Vagina (tissue), 2 donors: ENCODE data around the gene SCUBE1. TPM values are rescaled to one million over a fixed set of nuclear protein-coding genes. Genes with fewer than 3 reads are reported as not detected.

Experiments used
- DNase-seq, 2 donors: peaks; one replicate each; pipeline ENCODE4 v3.0.0-alpha.2; 2017; ENCODE audit errors: extremely low spot score in 2 of 2
- H3K27ac ChIP-seq: fragments of 200-600 bp; sonication (generic); one replicate; pipeline ENCODE4 v1.5.1; 2019
- H3K27me3 ChIP-seq: fragments of 200-600 bp; sonication (generic); one replicate; pipeline ENCODE4 v1.5.1; 2019
- H3K36me3 ChIP-seq, 2 donors: fragments of 200-600 bp; sonication (generic); one replicate each; pipeline ENCODE4 v1.5.1; 2017 to 2019
- H3K4me1 ChIP-seq: fragments of 200-600 bp; sonication (generic); one replicate; pipeline ENCODE4 v1.5.1; 2019
- H3K4me3 ChIP-seq, 2 donors: fragments of 200-600 bp; sonication (generic); 1 replicate in 1 of 2; 2 replicates in 1 of 2; pipeline ENCODE4 v1.5.1; 2016 to 2019
- H3K9me3 ChIP-seq: fragments of 200-600 bp; sonication (generic); one replicate; pipeline ENCODE4 v1.5.1; 2019
- POLR2A ChIP-seq, 2 donors: fragments of 450-650 bp; IDR thresholded peaks; one replicate each; pipeline ENCODE4 v1.6.1; 2017; ENCODE audit warnings: antibody characterized with exemption in 2 of 2, mild to moderate bottlenecking in 2 of 2, moderate library complexity in 2 of 2
- POLR2AphosphoS5 ChIP-seq, 2 donors: sonication (generic); formaldehyde crosslinking; IDR thresholded peaks; one replicate each; pipeline ENCODE4 v1.9.0; 2017; ENCODE audit warnings: antibody characterized with exemption in 2 of 2, mild to moderate bottlenecking in 2 of 2, low read depth in 1 of 2; ENCODE audit not compliant: insufficient read depth in 1 of 2
- intact Hi-C: fragments of 100-400 bp; cut with DNase I; formaldehyde crosslinking; loops from one replicate; pipeline ENCODE4 v1.15.1; 2023
- total RNA-seq: library from RNA; depleted of rRNA; stranded (reverse); fragments of >200 nt; gene quantifications from one replicate; pipeline ENCODE4 v1.2.3, GENCODE V29; 2016
- TF ChIP-seq, protein P1 (sequence below), 3 experiments: fragments of 450-650 bp in 2 of 3; fragments of 200-600 bp in 1 of 3; sonication (generic) in 1 of 3; IDR thresholded peaks; one replicate each; pipeline ENCODE4 v1.5.1; 2017 to 2019; ENCODE audit warnings: antibody characterized with exemption in 3 of 3, mild to moderate bottlenecking in 2 of 3, moderate library complexity in 2 of 3

Gene SCUBE1
- total RNA-seq, 1 donor from 2014 or later: 6.9 TPM

DNA sequence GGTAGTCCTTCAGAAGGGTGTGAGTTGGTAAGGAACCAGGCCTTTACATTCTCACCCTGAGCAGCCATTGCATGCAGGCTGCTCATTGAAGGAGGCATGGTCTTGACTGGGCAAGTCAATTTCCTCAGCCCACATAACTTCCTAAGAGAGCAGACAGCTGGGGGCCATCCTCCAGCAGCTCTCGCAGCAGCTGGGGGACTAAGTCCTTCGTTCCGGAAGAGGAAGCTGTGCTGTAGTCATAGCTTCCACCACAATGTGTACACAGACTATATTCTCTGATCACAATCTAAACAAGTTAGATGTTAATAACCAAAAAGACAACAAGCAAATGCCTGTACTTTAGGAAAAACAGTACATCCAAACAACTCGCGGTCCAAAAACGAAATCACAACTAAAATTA lies 38.5 kb upstream of the SCUBE1 start:
- H3K36me3 ChIP-seq: no peaks in the 10 kb centered on the region
- H3K27me3 ChIP-seq: no peaks in the 10 kb centered on the region
- no peak for DNase-seq
- no peaks in the 10 kb centered on the region for H3K4me1 ChIP-seq
- no peak overlapping the region for H3K4me3 ChIP-seq
- no peak for TF ChIP-seq POLR2A (IDR thresholded peaks at IDR 0.05)
- no peak for TF ChIP-seq POLR2AphosphoS5 (IDR thresholded peaks at IDR 0.05; ENCODE audit: insufficient read depth in 1 of 2, low read depth in 1 of 2)
- TF ChIP-seq, protein P1, sequence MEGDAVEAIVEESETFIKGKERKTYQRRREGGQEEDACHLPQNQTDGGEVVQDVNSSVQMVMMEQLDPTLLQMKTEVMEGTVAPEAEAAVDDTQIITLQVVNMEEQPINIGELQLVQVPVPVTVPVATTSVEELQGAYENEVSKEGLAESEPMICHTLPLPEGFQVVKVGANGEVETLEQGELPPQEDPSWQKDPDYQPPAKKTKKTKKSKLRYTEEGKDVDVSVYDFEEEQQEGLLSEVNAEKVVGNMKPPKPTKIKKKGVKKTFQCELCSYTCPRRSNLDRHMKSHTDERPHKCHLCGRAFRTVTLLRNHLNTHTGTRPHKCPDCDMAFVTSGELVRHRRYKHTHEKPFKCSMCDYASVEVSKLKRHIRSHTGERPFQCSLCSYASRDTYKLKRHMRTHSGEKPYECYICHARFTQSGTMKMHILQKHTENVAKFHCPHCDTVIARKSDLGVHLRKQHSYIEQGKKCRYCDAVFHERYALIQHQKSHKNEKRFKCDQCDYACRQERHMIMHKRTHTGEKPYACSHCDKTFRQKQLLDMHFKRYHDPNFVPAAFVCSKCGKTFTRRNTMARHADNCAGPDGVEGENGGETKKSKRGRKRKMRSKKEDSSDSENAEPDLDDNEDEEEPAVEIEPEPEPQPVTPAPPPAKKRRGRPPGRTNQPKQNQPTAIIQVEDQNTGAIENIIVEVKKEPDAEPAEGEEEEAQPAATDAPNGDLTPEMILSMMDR (IDR thresholded peaks at IDR 0.05): no peak
- intact Hi-C loops: no loop called here
- H3K9me3 ChIP-seq: no peaks in the 10 kb centered on the region
- H3K27ac ChIP-seq: no peak overlapping the region

DNA sequence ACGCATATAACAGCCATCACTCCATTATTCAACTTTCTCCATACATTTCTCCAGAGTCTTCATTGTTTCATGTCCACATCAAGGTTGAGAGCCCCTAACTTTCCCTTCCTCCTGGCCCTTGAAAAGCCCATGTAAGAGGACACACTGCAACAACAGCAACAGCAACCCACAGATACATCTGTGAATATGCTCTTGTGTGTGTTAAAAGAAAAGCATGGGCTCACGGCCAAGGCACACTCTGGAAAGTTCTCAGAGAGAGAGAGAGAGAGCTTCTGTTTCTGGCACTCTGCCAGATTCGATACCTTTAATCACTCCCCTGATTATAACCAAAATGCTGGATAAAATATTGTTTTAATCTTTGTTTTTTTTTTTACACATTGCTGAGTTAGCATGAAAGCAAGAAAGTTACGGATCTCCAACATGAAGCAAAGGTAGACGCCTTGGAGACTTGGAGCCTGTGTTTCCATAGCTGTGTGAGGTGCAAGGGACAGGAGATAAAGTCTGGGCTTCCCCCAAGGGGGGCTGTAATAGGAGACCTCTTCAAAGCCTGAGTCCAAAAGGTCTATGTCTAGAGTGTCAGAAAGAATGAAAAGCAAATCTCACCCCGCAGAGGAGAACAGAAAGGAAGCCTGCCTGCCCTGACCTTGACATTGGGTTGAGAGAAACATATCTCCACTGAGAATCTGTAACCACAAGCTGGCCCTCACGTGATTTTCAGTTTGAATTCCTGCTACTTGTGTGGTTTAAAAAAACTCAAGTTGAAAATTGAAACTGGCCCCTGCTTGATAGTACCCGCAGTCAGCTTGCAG lies 34.9 kb upstream of the SCUBE1 start:
- DNase-seq: no peak
- TF ChIP-seq POLR2AphosphoS5 (IDR thresholded peaks at IDR 0.05; ENCODE audit: insufficient read depth in 1 of 2, low read depth in 1 of 2) (no peak), POLR2A (IDR thresholded peaks at IDR 0.05) (no peak)
- TF ChIP-seq, protein P1 (IDR thresholded peaks at IDR 0.05): no peak
- Histone ChIP-seq H3K4me3 (no peak overlapping the region), H3K36me3 (no peaks in the 10 kb centered on the region), H3K27ac (no peak overlapping the region), H3K4me1 (no peaks in the 10 kb centered on the region), H3K27me3 (no peaks in the 10 kb centered on the region), H3K9me3 (peaks cover 3% of the 10 kb centered on the region)
- intact Hi-C loops: no loop called here

DNA sequence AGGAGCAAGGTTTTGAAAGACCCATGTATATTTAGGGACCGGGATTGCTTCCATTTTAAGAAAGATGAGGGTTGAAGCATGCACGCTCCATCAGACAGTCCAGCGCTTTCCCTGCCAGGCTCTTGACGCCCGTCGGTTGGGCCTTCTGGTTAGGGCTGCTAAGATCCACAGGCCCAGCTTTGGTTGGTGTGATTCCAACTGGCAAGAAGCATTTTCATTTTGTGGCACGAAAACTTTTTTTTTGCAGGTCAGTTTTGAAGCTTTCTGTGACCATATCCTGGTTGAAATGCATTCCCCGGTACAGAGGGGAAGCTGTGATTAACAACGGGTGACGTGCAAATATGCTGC lies 34.4 kb upstream of the SCUBE1 start:
- Histone ChIP-seq H3K4me3 (no peak overlapping the region), H3K4me1 (no peaks in the 10 kb centered on the region), H3K27me3 (no peaks in the 10 kb centered on the region), H3K27ac (no peak overlapping the region), H3K9me3 (peaks cover 3% of the 10 kb centered on the region), H3K36me3 (no peaks in the 10 kb centered on the region)
- TF ChIP-seq POLR2AphosphoS5 (IDR thresholded peaks at IDR 0.05; ENCODE audit: insufficient read depth in 1 of 2, low read depth in 1 of 2) (no peak), POLR2A (IDR thresholded peaks at IDR 0.05) (no peak)
- TF ChIP-seq, protein P1 (IDR thresholded peaks at IDR 0.05): no peak
- intact Hi-C loops: no loop called here
- no peak for DNase-seq

DNA sequence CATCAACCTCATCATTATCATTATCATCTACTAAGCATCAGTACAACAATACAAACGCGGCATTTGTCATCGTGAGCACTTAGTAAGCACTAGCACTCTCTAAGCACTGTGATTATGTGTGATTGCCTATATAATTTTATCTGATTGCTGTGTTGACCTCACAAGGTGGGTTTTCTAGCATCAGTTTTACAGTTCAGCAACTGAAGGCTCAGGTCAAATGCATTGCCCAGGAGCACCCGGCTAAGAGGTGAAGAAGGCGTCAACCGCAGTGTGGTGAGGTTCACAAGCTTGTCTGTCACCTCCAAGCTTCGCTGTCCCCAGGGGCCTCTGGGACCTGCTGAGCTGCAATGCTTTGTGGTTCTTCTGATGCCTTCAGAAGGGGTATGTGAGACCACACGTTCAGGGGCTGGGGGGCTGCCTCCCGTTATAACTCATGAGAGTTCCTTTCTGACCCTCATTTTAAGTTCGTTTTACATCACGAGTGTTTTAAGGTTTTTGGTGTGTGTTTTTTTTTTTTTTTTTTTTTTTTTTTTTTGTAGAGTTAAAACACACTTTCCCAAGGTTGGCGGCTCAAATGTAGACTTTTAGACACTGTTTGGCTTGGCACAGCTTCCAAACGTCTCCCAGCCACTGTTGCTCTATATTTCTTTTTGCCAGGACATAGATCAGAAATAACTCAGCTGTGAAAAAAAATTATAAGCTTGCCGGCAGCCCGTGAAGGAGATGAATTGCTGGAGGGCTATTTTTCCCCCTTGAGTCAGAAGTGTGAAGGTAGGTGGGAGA lies 33.8 kb upstream of the SCUBE1 start:
- intact Hi-C loops: no loop called here
- no peak overlapping the region for H3K27ac ChIP-seq

More for the DNA sequence above, 33.8 kb upstream of the SCUBE1 start:
- Histone ChIP-seq H3K9me3 (peaks cover 3% of the 10 kb centered on the region), H3K4me1 (no peaks in the 10 kb centered on the region), H3K36me3 (no peaks in the 10 kb centered on the region), H3K4me3 (no peak overlapping the region), H3K27me3 (no peaks in the 10 kb centered on the region)
- TF ChIP-seq POLR2AphosphoS5 (IDR thresholded peaks at IDR 0.05; ENCODE audit: insufficient read depth in 1 of 2, low read depth in 1 of 2): no peak
- TF ChIP-seq, protein P1 (IDR thresholded peaks at IDR 0.05): no peak
- no peak for TF ChIP-seq POLR2A (IDR thresholded peaks at IDR 0.05)
- DNase-seq: no peak
